ENCODE measurements around the gene ELP6.
A peak's percentile ranks its signal among the peaks of the same experiment; 100 is the strongest.

Gene ELP6, protein sequence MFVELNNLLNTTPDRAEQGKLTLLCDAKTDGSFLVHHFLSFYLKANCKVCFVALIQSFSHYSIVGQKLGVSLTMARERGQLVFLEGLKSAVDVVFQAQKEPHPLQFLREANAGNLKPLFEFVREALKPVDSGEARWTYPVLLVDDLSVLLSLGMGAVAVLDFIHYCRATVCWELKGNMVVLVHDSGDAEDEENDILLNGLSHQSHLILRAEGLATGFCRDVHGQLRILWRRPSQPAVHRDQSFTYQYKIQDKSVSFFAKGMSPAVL

DNA sequence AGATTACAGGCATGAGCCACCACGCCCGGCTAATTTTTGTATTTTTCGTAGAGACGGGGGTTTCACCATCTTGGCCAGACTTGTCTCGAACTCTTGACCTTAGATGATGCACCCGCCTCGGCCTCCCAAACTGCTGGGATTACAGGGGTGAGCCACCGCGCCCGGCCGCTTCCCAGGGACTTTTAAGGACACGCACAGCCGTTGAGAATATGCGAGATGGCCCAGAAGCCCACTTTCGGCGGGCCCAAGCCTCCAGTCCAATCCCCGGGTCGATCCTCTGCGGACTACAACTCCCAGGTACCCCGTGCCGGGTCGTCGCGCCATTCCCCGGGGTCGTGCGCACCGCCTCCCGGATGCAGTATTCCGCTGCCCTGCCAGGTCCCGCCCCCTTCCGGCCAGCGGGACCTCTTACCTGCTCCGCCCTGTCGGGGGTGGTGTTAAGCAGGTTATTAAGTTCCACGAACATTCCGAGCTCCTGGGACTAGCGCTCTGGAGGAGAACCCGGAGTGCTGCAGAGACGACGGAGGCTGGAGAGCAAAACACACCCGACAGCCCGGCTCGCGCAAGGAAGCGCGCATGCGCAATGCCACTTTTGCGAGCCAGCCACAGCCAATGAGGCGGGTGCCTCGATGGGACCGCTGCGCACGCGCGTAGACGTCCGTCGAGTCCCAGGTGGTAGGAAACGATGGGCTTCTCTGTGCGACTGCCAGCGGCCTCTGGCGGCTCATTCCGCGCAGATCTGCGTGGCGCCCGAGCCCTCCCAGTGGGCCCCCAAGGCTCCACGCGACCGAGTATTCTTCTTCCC is at the start of gene ELP6:
ELP6 (minus strand) TSS at position 588 of the 805 bp plus-strand sequence; CDS start at position 466, 122 bp downstream.
- TF ChIP-seq, protein P1, sequence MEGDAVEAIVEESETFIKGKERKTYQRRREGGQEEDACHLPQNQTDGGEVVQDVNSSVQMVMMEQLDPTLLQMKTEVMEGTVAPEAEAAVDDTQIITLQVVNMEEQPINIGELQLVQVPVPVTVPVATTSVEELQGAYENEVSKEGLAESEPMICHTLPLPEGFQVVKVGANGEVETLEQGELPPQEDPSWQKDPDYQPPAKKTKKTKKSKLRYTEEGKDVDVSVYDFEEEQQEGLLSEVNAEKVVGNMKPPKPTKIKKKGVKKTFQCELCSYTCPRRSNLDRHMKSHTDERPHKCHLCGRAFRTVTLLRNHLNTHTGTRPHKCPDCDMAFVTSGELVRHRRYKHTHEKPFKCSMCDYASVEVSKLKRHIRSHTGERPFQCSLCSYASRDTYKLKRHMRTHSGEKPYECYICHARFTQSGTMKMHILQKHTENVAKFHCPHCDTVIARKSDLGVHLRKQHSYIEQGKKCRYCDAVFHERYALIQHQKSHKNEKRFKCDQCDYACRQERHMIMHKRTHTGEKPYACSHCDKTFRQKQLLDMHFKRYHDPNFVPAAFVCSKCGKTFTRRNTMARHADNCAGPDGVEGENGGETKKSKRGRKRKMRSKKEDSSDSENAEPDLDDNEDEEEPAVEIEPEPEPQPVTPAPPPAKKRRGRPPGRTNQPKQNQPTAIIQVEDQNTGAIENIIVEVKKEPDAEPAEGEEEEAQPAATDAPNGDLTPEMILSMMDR (IDR thresholded peaks at IDR 0.05; ENCODE audit: insufficient read depth, low read depth, low read length, missing control alignments) = peak; percentile 78
- DNase-seq (ENCODE audit: low read depth) = peak; percentile 98
- peak within 1 kb of the TSS; percentile 61 for H3K4me3 ChIP-seq (ENCODE audit: low read depth, low read length)

DNA sequence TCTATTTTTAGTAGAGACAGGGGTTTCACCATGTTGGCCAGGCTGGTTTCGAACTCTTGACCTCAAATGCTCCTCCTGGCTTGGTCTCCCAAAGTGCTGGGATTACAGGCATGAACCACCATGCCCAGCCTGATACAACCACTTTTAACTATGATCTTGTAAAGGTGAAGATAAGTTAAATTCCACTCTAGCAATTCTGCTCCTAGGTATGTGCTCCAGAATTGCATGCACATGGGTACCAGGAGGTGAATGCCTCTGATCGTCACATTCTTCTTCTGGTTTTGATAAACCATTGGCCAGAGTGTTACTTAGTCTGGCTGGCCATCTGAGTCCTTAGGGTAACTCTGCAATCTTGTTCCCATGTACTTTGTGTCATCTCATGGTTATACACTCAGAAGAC is 42.8 kb upstream of the ELP6 start:
- DNase-seq (ENCODE audit: low read depth) = no peak
- no peak overlapping the region for H3K4me3 ChIP-seq (ENCODE audit: low read depth, low read length)
- TF ChIP-seq, protein P1 (IDR thresholded peaks at IDR 0.05; ENCODE audit: insufficient read depth, low read depth, low read length, missing control alignments) = no peak

DNA sequence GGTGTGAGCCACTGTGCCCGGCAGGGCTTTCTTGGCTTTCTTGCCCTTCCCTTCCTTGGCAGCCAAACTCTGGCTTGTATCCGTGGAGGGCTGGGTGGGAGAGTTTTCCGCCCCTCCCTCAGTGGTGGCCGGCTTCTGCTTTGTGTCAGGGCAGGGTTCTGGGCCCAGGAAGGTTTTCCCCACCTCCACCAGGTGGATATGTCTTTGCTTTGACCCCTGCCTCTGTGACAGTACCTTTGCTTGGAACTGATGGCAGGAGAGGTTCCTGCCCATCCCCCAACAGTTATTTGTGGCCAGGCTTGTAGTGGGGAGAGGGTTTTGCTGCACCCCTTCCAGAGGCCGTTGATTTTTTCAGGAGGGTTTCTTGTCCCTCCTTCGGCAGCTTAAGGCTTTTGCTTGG is 40.8 kb upstream of the ELP6 start:
- no peak overlapping the region for H3K4me3 ChIP-seq (ENCODE audit: low read depth, low read length)
- no peak for DNase-seq (ENCODE audit: low read depth)
- TF ChIP-seq, protein P1 (IDR thresholded peaks at IDR 0.05; ENCODE audit: insufficient read depth, low read depth, low read length, missing control alignments) = no peak

DNA sequence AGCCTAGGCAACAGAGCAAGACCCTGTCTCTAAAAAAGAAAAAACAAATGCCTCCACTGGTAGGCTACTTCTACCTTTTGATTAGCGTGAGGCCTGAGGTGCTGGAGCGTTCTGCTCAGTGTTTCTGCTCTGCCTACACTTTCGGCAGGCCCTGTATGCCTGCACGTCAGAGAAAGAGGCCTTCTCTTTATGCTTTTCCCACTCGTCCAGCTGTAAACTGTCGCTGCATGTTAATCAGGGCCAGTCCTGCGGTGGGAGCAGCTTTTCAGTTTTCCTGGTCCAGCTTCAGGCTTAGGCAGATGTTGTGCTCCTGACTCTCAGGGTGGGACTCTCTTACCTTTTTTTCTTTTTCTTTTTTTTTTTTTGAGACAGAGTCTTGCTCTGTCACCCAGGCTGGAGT is 39.9 kb upstream of the ELP6 start:
- H3K4me3 ChIP-seq (ENCODE audit: low read depth, low read length) = no peak overlapping the region
- no peak for DNase-seq (ENCODE audit: low read depth)

DNA sequence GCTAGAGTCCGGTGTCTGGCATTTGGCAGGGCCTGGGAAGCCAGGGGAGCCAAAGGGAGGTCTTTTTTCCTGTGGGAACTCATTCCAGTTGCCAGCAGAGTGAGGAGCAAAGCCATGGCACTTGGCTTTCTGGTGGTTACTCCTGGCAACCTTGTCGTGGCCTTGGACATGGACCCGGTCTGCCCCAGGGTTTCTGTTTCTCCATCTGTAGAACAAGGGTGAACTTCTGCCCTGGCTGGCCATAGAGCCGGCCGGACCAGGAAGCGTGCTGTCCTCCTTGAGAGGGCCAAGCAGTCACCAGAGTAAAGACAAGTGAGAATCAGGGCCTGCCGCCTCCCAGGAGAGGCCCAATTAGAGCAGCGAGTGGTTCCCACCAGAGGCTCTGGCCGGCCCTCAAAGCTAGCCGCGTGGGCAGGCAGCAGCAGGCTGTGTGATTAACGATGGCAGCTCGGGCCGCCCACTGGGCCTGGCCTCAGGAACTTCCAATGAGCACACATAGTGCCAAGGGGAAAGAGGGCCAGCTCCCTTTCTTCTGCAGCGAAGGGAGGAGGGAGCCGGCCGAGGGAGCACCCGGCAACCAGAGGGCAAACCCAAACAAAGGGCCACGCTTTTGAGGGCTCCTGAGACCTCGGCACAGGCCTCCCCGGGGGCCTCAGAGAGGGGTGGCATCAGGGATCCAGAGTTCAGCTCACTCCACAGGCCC is 29.1 kb upstream of the ELP6 start:
- H3K4me3 ChIP-seq (ENCODE audit: low read depth, low read length) = no peak overlapping the region
- no peak for DNase-seq (ENCODE audit: low read depth)
- TF ChIP-seq, protein P1 (IDR thresholded peaks at IDR 0.05; ENCODE audit: insufficient read depth, low read depth, low read length, missing control alignments) = no peak

More for the DNA sequence above, 39.9 kb upstream of the ELP6 start:
- TF ChIP-seq, protein P1 (IDR thresholded peaks at IDR 0.05; ENCODE audit: insufficient read depth, low read depth, low read length, missing control alignments) = no peak

DNA sequence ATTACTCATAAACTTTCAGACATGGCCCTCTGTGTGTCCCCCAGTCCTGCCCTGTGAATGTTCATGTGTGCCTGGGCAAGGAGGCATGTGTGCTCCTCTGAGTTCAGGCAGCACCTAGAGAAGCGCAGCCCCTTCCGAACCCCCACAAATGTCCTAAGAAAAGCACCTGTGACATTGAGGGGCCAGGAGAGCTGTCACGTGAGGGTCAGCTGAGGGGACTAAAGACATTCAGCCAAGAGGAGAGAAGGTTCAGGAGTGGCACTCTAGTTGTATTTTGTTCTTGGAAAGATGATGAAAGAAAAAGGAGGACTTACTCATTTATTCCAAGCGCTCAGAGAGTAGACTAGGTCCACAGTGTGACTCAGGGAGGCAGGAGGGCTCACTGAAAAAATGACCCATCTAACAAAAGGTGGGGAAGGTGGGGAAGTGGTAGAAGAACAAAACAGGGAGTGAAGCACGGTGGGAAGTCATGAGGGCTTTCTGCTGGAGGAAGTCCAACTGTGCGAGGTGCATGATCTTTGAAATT is 28.1 kb upstream of the ELP6 start:
- H3K4me3 ChIP-seq (ENCODE audit: low read depth, low read length) = no peak overlapping the region
- no peak for DNase-seq (ENCODE audit: low read depth)
- TF ChIP-seq, protein P1 (IDR thresholded peaks at IDR 0.05; ENCODE audit: insufficient read depth, low read depth, low read length, missing control alignments) = no peak
